Esophagus muscularis mucosa (tissue), 4 donors: ENCODE data around the gene COPZ1. TPM values are rescaled to one million over a fixed set of nuclear protein-coding genes. Genes with fewer than 3 reads are reported as not detected.

ENCODE experiments used
- DNase-seq: peaks from one replicate; pipeline ENCODE4 v3.0.0-alpha.2; 2017; ENCODE audit errors: extremely low spot score
- H3K27ac ChIP-seq, 4 donors: fragments of 200-600 bp; sonication (generic); replicated peaks in 1 of 4; 1 replicate in 3 of 4; 2 replicates in 1 of 4; pipeline ENCODE4 v1.5.1; 2016 to 2019; ENCODE audit warnings: mild to moderate bottlenecking in 1 of 4
- H3K27me3 ChIP-seq, 4 donors: fragments of 200-600 bp; sonication (generic); one replicate each; pipeline versions ENCODE4 v1.5.1 to v1.6.0; 2016 to 2019
- H3K36me3 ChIP-seq, 4 donors: fragments of 200-600 bp; sonication (generic); one replicate each; pipeline ENCODE4 v1.5.1; 2016 to 2019
- H3K4me1 ChIP-seq, 4 donors: fragments of 200-600 bp; sonication (generic); one replicate each; pipeline ENCODE4 v1.5.1; 2016 to 2019
- H3K4me3 ChIP-seq, 4 donors: fragments of 200-600 bp; sonication (generic); 1 replicate in 2 of 4; 2 replicates in 2 of 4; pipeline ENCODE4 v1.5.1; 2016 to 2019; ENCODE audit warnings: mild to moderate bottlenecking in 4 of 4, moderate library complexity in 1 of 4
- H3K9me3 ChIP-seq, 4 donors: fragments of 200-600 bp; sonication (generic); 1 replicate in 3 of 4; 2 replicates in 1 of 4; pipeline ENCODE4 v1.5.1; 2016 to 2019
- EP300 ChIP-seq: sonication (generic); formaldehyde crosslinking; IDR thresholded peaks from one replicate; pipeline ENCODE4 v1.6.1; 2017; ENCODE audit warnings: antibody characterized with exemption
- POLR2A ChIP-seq: fragments of 450-650 bp; IDR thresholded peaks from one replicate; pipeline ENCODE4 v1.6.1; 2017; ENCODE audit warnings: antibody characterized with exemption, moderate library complexity, mild to moderate bottlenecking, low read depth
- POLR2AphosphoS5 ChIP-seq, 2 donors: sonication (generic); formaldehyde crosslinking; IDR thresholded peaks; one replicate each; pipeline ENCODE4 v1.6.1; 2017; ENCODE audit warnings: antibody characterized with exemption in 2 of 2
- WGBS: methylation state at CpG from one replicate; pipeline ENCODE4 v1.1.5; 2018; 5-methylcytosine and 5-hydroxymethylcytosine counted together
- intact Hi-C: fragments of 100-400 bp; cut with DNase I; formaldehyde crosslinking; loops from one replicate; pipeline ENCODE4 v1.15.1; 2023
- total RNA-seq, 4 donors: library from RNA; depleted of rRNA; stranded (reverse); fragments of >200 nt; gene quantifications; one replicate each; pipeline versions ENCODE4 v1.1.0 to v1.2.1, GENCODE V29; 2016
- TF ChIP-seq, protein P1 (sequence below), 3 experiments: fragments of 200-600 bp in 2 of 3; fragments of 450-650 bp in 1 of 3; sonication (generic) in 2 of 3; IDR thresholded peaks; one replicate each; pipeline ENCODE4 v1.5.1; 2017 to 2019; ENCODE audit warnings: antibody characterized with exemption in 3 of 3, mild to moderate bottlenecking in 2 of 3, moderate library complexity in 1 of 3

COPZ1 gene
- total RNA-seq, 4 donors from 2014 or later, result 41.1 to 61.9 (median 48.5) TPM

DNA sequence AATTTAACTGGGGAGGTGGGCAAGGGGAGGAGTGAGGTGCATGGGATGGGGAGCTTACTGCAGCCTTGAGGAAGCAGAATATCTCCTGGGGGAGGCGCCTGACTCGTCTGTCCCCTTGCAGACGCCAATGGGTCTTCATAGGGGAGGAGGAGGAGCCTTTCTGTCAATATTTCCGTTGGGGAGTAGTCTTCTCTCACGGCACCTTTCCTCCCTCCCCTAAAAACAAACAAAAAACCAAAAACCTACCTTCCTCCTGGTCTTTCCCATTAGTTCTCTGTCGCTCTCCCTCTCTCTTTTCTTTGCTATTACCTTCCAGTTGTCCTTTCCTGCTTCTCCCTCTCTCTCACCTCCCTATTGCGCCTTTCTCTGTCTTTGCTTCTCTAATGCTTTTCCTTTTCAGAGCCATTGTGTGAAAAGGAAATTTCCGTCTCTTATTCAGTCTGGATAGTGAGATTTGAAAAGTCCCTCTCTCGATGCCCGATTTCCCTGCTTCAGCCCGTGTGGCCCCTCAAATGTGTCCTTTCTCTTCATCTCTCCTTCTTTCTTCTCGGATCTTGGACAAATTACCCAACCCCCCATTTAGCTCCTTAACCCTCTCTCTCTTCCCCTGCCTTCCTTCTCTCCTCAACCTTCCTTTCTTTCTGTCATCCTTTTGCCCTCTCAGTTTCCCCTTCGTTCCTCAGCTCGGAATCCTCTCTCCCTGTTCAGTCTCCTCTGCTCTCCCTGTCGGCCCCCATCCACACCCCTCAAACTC lies 33.4 kb downstream of the COPZ1 start:
- intact Hi-C loops, result no loop called here
- H3K27ac ChIP-seq, result peak overlapping the region; percentile 88 to 92 (median 90)
- TF ChIP-seq EP300 (no peak), POLR2AphosphoS5 (IDR thresholded peaks at IDR 0.05) (no peak), POLR2A (no peak)
- TF ChIP-seq, protein P1, sequence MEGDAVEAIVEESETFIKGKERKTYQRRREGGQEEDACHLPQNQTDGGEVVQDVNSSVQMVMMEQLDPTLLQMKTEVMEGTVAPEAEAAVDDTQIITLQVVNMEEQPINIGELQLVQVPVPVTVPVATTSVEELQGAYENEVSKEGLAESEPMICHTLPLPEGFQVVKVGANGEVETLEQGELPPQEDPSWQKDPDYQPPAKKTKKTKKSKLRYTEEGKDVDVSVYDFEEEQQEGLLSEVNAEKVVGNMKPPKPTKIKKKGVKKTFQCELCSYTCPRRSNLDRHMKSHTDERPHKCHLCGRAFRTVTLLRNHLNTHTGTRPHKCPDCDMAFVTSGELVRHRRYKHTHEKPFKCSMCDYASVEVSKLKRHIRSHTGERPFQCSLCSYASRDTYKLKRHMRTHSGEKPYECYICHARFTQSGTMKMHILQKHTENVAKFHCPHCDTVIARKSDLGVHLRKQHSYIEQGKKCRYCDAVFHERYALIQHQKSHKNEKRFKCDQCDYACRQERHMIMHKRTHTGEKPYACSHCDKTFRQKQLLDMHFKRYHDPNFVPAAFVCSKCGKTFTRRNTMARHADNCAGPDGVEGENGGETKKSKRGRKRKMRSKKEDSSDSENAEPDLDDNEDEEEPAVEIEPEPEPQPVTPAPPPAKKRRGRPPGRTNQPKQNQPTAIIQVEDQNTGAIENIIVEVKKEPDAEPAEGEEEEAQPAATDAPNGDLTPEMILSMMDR (IDR thresholded peaks at IDR 0.05), result no peak
- WGBS, result 7% methylated on average over 15 of the region's 15 CpGs
- DNase-seq, result no peak
- H3K9me3 ChIP-seq, result no peaks in the 10 kb centered on the region
- no peaks in the 10 kb centered on the region for H3K36me3 ChIP-seq
- H3K27me3 ChIP-seq, result no peaks in the 10 kb centered on the region
- peak overlapping the region; percentile 54 to 74 (median 70) for H3K4me3 ChIP-seq
- H3K4me1 ChIP-seq, result peaks cover 22 to 62% (median 54%) of the 10 kb centered on the region in 4 donors

DNA sequence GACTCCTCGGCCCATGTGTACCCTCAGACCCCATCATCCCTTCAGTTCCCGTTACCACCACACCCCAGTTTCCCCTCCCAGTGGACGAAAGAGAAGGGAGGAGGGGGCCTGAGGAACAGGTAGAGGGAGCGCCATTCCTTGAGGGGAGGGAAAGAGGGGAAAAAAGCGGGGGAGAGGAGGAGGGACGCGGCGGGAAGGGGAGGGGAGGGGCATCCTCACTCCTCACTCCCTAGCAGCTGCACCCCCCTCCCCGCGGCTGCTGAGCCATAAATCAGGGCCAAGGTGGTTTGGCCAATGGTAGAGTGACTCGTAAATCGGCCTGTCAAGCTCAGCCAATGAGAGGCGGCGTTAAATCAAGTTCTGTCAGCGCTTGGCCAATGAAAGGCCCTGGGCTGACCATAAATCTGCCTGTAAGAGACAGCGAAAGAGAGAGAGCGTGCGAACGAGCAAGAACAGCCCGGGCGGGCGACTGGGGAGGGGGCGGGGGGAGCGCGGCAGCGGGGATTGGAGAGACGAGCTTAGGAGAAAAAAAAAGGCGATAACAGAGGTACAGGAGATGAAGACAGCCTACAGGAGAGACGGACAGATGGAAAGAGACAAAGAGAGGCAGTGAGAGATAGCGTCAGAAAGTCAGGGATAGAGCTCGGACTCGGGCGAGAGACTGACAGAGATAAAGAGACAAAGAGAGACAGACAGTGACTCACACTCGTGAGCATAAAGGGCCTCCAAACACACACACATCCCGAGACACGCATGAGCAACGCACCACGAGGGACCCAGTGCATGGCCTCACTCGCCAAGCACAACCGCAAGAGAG lies 34.2 kb downstream of the COPZ1 start:
- Histone ChIP-seq H3K36me3 (no peaks in the 10 kb centered on the region), H3K4me1 (peaks cover 20 to 57% (median 49%) of the 10 kb centered on the region in 4 donors), H3K27me3 (no peaks in the 10 kb centered on the region), H3K27ac (peak overlapping the region; percentile 88 to 92 (median 90)), H3K4me3 (peak overlapping the region; percentile 54 to 74 (median 70)), H3K9me3 (no peaks in the 10 kb centered on the region)
- peak; percentile 68 to 75 for TF ChIP-seq POLR2AphosphoS5 (IDR thresholded peaks at IDR 0.05)
- TF ChIP-seq, protein P1 (IDR thresholded peaks at IDR 0.05), result no peak
- intact Hi-C loops, result no loop called here
- WGBS, result under 1% methylated on average over 40 of the region's 40 CpGs
- peak; percentile 100 for DNase-seq

DNA sequence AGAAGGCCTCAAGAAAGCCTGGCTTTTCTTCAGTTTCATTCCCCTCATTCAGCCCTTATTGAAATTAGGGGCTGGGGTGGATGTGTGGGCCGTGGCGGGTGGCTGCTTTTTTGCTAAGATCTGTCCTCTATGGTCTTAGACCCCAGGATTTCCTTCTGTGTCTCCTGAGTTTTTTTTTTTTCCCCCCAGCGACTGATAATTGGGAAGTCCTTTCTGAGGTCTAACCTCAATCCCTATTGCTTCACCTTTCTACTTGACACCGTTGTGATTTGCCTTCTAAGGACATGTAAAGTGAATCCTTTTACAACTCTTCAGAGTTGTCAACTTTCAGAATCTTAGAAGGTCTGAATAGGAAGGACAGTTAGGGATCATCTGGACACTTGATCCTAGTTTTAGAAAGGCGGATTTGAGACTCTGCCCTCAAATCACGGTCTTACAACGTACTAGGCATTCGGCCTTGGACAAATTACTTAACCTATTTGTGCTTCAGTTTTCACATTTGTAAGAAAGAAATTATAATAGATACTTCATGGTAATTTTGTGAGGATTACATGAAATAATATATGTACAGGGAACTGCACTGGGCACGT lies 34.9 kb downstream of the COPZ1 start:
- peak overlapping the region; percentile 54 to 74 (median 70) for H3K4me3 ChIP-seq
- peaks cover 20 to 54% (median 49%) of the 10 kb centered on the region in 4 donors for H3K4me1 ChIP-seq
- no peaks in the 10 kb centered on the region for H3K36me3 ChIP-seq
- 45% methylated on average over 9 of the region's 9 CpGs for WGBS
- no peak for DNase-seq
- no peaks in the 10 kb centered on the region for H3K9me3 ChIP-seq
- intact Hi-C loops, result loop anchor here (2.0 to 10.0 kb wide), 5 partner anchors 33 to 345 kb away; partner anchors contain the start of gene COPZ1
- no peaks in the 10 kb centered on the region for H3K27me3 ChIP-seq
- TF ChIP-seq EP300, result no peak
- TF ChIP-seq POLR2AphosphoS5 (IDR thresholded peaks at IDR 0.05), result no peak
- TF ChIP-seq, protein P1 (IDR thresholded peaks at IDR 0.05), result no peak
- no peak for TF ChIP-seq POLR2A
- peak overlapping the region; percentile 88 to 92 (median 90) for H3K27ac ChIP-seq

DNA sequence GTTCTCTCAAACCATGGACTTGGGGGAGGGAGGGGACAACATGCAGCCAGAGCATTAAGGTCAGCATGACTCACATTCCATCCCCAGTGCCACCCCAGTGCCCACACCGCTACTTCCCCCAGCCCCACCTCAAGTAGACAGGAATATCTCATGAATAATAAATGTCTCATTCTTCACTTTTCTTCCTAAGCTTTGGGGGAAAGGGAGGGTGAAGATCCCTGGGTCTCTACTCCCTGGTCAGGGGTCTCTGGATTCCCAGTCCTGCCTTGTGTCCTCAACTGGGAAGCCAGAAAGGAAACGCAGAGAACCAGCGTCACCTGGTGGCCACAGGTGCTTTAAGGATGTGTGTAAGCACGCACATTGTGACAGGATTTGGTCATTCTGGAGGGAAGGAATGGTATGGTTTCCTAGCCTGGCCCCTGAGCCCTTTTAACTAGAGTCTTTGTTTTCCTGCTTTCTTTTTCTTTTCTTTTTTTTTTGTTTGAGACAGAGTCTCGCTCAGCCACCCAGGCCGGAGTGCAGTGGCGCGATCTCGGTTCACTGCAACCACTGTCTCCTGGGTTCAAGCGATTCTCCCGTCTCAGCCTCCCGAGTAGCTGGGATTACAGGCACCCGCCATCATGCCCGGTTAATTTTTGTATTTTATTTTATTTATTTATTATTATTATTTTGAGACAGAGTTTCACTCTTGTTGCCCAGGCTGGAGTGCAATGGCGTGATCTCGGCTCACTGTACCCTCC lies 36.0 kb downstream of the COPZ1 start:
- intact Hi-C loops, result loop anchor here (2.0 to 10.0 kb wide), 5 partner anchors 34 to 346 kb away; partner anchors contain the start of gene COPZ1
- DNase-seq, result no peak
- no peaks in the 10 kb centered on the region for H3K36me3 ChIP-seq
- WGBS, result 64% methylated on average over 16 of the region's 16 CpGs
- TF ChIP-seq POLR2A (no peak), EP300 (no peak), POLR2AphosphoS5 (IDR thresholded peaks at IDR 0.05) (peak in 1 of 2 donors; percentile 40)
- TF ChIP-seq, protein P1 (IDR thresholded peaks at IDR 0.05), result peak; percentile 77 to 87 (median 83)
- H3K9me3 ChIP-seq, result no peaks in the 10 kb centered on the region
- no peaks in the 10 kb centered on the region for H3K27me3 ChIP-seq
- peak overlapping the region; percentile 88 to 92 (median 90) for H3K27ac ChIP-seq
- H3K4me1 ChIP-seq, result peaks cover 20 to 44% (median 42%) of the 10 kb centered on the region in 4 donors
- H3K4me3 ChIP-seq, result no peak overlapping the region
